ENCODE measurements around the gene ANKRD12. TPM values are rescaled to one million over a fixed set of nuclear protein-coding genes. Genes with fewer than 3 reads are reported as not detected.

Gene ANKRD12
- polyA plus RNA-seq, 3 donors from 2014 or later = 8.8 to 69.7 (median 35.7) TPM

- Mint-ChIP-seq H3K9me3 (no peaks in the 10 kb centered on the region), H3K4me3 (peak overlapping the region; percentile 7 to 46 (median 27)), H3K4me1 (peaks cover 39 to 45% of the 10 kb centered on the region in 2 donors), H3K27me3 (ENCODE audit: low read depth in 3 of 3) (no peaks in the 10 kb centered on the region), H3K36me3 (no peaks in the 10 kb centered on the region), H3K27ac (peak overlapping the region in 4 of 6 donors; percentile 9 to 83 (median 20))
- no peak for DNase-seq
Measured at GRCh38 chr18:9100796-9101195, 35.8 kb upstream of the ANKRD12 start.

GRCh38 chr18:9101730-9102507 is 34.7 kb upstream of the ANKRD12 start:
- Mint-ChIP-seq H3K36me3 (no peaks in the 10 kb centered on the region), H3K27me3 (ENCODE audit: low read depth in 3 of 3) (no peaks in the 10 kb centered on the region), H3K27ac (peak overlapping the region; percentile 84 to 95 (median 89)), H3K4me3 (peak overlapping the region; percentile 89 to 93 (median 93)), H3K4me1 (peaks cover 51 to 56% of the 10 kb centered on the region in 2 donors), H3K9me3 (no peaks in the 10 kb centered on the region)
- peak; percentile 38 to 50 (median 47) for DNase-seq

DNA sequence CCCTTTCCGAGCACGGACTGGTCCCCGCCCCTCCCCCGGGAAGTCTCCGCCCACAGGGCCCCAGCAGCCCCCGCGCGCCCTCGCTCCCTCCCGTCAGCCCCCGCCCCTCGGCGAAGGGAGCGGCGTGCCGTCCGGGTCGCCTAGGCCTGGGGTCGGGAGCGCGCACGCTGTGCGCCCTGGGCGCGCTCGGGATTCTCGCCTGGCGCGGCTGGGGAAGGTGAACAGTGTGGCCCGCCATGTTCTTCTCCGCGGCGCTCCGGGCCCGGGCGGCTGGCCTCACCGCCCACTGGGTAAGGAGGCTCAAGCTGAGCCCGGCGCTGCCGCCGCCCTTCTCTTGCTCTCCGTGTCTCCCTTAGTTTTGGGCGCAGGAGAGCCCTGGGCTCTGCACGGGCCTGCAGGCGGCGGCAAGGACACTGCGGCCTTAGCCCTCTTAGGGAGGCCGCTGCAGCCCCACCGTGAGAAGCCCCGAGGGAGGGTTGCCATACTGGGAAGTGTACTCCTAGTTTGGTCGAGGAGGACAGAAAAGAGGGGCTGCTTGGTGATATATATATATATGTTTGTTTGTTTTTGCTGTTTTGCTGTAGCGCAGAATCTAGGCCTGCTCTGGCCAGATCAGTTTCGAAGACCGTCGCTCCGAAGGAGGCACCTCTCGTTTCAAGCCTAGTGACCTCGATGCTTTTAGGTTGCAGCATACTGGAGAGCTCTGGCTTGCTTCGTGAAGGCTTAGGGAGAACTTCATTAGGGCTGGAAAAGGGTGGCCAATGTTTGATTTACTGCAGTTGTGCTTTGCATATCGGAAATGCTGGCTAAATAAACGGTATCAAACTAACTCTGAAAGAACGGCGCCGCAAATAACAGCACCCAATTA is 33.8 kb upstream of the ANKRD12 start, which contains the start of gene NDUFV2:
TSS of gene NDUFV2 (plus strand) at position 192 of the 868 bp plus-strand sequence. CDS start at position 237, 45 bp downstream.
- Mint-ChIP-seq H3K4me1 (peaks cover 59 to 64% of the 10 kb centered on the region in 2 donors), H3K9me3 (no peaks in the 10 kb centered on the region), H3K36me3 (no peaks in the 10 kb centered on the region), H3K4me3 (peak within 1 kb of the TSS; percentile 89 to 93 (median 93)), H3K27me3 (ENCODE audit: low read depth in 3 of 3) (no peaks in the 10 kb centered on the region), H3K27ac (peak within 1 kb of the TSS; percentile 84 to 97 (median 93))
- peak; percentile 96 to 97 (median 97) for DNase-seq

- Mint-ChIP-seq H3K9me3 (no peaks in the 10 kb centered on the region), H3K27ac (peak overlapping the region; percentile 84 to 97 (median 93)), H3K4me3 (peak overlapping the region; percentile 89 to 93 (median 93)), H3K36me3 (no peaks in the 10 kb centered on the region), H3K27me3 (ENCODE audit: low read depth in 3 of 3) (no peaks in the 10 kb centered on the region), H3K4me1 (peaks cover 66 to 71% of the 10 kb centered on the region in 2 donors)
- no peak for DNase-seq
Measured at GRCh38 chr18:9103376-9103873, 33.2 kb upstream of the ANKRD12 start.

- Mint-ChIP-seq H3K9me3 (no peaks in the 10 kb centered on the region), H3K27me3 (ENCODE audit: low read depth in 3 of 3) (peaks cover 0 to 2% (median 0%) of the 10 kb centered on the region in 3 donors), H3K4me3 (peak overlapping the region; percentile 89 to 93 (median 93)), H3K4me1 (peaks cover 73 to 80% of the 10 kb centered on the region in 2 donors), H3K27ac (peak overlapping the region; percentile 84 to 97 (median 93)), H3K36me3 (no peaks in the 10 kb centered on the region)
- no peak for DNase-seq
Measured at GRCh38 chr18:9104244-9104901, 32.2 kb upstream of the ANKRD12 start.

DNA sequence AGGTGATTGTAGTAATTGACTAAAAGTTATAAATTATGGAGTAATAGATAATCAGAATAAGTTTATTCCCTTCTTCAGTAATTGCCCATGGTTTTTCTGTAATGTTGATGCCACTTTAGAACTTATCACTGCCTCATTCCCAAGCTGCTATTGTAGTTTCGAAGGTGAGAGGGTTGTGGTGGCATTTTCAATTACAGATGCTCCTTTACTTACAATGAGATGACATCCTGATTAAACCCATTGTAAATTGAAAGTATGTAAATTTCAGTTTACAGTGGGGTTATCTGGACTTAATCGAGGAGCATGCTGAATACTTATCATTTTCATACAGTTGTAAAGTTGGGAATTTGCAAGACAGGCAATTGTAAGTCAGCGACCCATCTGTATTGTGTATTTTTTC is 31.2 kb upstream of the ANKRD12 start:
- peak overlapping the region; percentile 89 to 93 (median 93) for H3K4me3 Mint-ChIP-seq
- peaks cover 83 to 90% of the 10 kb centered on the region in 2 donors for H3K4me1 Mint-ChIP-seq
- peaks cover 0 to 2% (median 0%) of the 10 kb centered on the region in 3 donors for H3K27me3 Mint-ChIP-seq (ENCODE audit: low read depth in 3 of 3)
- DNase-seq = no peak
- H3K27ac Mint-ChIP-seq = peak overlapping the region; percentile 27 to 95 (median 63)
- no peaks in the 10 kb centered on the region for H3K9me3 Mint-ChIP-seq
- no peaks in the 10 kb centered on the region for H3K36me3 Mint-ChIP-seq

DNA sequence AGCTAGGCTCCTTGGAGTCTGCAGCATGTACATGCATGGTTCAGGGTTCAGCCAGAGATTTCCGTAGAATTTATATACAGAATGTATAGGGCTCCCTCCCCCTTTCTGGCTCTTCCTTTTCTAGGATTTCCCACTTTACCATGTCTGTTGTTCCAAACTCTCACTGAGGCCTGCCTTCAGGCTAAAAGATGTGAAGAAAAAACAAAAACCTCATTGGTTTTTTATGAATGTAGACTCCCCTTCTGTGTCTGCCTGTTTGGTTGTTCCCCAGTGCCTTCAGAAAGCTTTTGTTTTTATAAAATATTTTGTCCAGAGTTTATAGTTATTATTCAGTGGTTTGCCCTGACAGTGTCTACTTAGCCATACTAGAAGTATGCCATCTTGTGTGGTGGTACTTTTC is 30.5 kb upstream of the ANKRD12 start:
- H3K27ac Mint-ChIP-seq = peak overlapping the region; percentile 6 to 95 (median 58)
- peak overlapping the region; percentile 49 to 93 (median 89) for H3K4me3 Mint-ChIP-seq
- no peaks in the 10 kb centered on the region for H3K9me3 Mint-ChIP-seq

DNA sequence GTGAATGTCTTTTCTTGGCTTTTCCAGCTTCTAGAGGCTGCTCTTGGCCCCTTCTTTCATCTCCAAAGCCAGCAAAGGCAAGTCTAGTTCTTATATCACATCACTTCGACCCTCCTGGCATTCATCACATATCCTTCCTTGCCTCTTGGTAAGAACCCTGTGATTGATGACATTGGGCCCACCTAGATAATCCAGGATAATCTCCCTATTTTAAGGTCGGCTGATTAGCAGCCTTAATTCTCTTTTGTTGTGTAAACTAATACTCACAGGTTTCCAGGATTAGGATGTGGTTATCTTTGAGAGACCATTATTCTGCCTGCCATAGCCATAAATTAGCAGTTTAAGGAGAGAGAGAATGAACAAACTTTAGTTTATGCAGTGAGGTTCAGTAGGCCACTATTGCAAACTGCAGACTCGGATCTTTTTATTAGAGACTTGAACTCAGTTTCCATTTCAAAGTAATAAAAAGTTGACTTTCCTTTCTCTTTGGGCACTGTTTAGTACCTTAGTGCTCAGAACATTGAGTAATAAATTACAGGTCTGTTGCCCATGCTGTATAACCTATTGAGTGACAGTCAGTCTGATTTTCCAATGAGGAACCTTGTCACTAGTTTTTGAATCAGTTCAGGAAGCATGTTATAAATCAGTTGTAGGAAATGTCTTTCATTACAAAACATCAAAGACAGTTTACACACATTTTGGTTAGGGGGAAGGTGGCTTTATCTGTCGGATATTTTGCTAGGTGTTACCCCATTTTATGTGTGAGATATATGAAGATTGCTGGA is 29.6 kb upstream of the ANKRD12 start:
- Mint-ChIP-seq H3K9me3 (no peaks in the 10 kb centered on the region), H3K4me1 (peaks cover 83 to 94% of the 10 kb centered on the region in 2 donors), H3K4me3 (peak overlapping the region; percentile 24 to 93 (median 61)), H3K36me3 (no peaks in the 10 kb centered on the region), H3K27ac (peak overlapping the region; percentile 4 to 95 (median 80)), H3K27me3 (ENCODE audit: low read depth in 3 of 3) (peaks cover 0 to 2% (median 0%) of the 10 kb centered on the region in 3 donors)
- DNase-seq = no peak

More for the DNA sequence above, 30.5 kb upstream of the ANKRD12 start:
- Mint-ChIP-seq H3K36me3 (no peaks in the 10 kb centered on the region), H3K27me3 (ENCODE audit: low read depth in 3 of 3) (peaks cover 0 to 2% (median 0%) of the 10 kb centered on the region in 3 donors), H3K4me1 (peaks cover 86 to 93% of the 10 kb centered on the region in 2 donors)
- DNase-seq = no peak

DNA sequence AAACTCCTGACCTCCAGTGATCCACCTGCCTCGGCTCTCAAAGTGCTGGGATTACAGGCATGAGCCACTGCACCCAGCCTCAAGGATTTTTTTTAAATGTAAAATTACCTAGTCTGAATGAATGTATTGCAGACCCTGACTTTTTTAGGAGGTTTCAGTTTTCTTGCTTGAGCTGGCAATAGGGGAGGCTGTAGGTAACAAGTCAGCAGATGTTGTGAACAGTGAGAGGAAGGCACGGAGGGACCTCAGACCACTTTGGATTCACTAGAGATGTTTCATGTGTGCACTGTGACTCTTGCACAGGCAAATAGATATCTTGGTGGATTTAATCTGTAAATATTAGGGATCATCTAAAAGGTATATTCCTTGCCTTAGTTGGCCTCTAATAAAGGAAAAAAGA is 27.7 kb upstream of the ANKRD12 start:
- H3K36me3 Mint-ChIP-seq = no peaks in the 10 kb centered on the region
- no peaks in the 10 kb centered on the region for H3K9me3 Mint-ChIP-seq
- H3K27me3 Mint-ChIP-seq (ENCODE audit: low read depth in 3 of 3) = peaks cover 0 to 2% (median 0%) of the 10 kb centered on the region in 3 donors
- peaks cover 86 to 98% of the 10 kb centered on the region in 2 donors for H3K4me1 Mint-ChIP-seq
- peak overlapping the region in 1 of 5 donors; percentile 36 for H3K4me3 Mint-ChIP-seq
- H3K27ac Mint-ChIP-seq = peak overlapping the region in 4 of 6 donors; percentile 17 to 84 (median 33)
- no peak for DNase-seq

- Mint-ChIP-seq H3K27ac (peak overlapping the region in 4 of 6 donors; percentile 17 to 84 (median 33)), H3K36me3 (no peaks in the 10 kb centered on the region), H3K4me1 (peaks cover 83 to 98% of the 10 kb centered on the region in 2 donors), H3K9me3 (no peaks in the 10 kb centered on the region), H3K27me3 (ENCODE audit: low read depth in 3 of 3) (peaks cover 0 to 2% (median 0%) of the 10 kb centered on the region in 3 donors), H3K4me3 (peak overlapping the region in 1 of 5 donors; percentile 36)
- DNase-seq = no peak
Measured at GRCh38 chr18:9109523-9109922, 27.1 kb upstream of the ANKRD12 start.

- Mint-ChIP-seq H3K27ac (peak overlapping the region; percentile 49 to 83 (median 74)), H3K4me1 (peaks cover 71 to 96% of the 10 kb centered on the region in 2 donors), H3K36me3 (no peaks in the 10 kb centered on the region), H3K9me3 (no peaks in the 10 kb centered on the region), H3K27me3 (ENCODE audit: low read depth in 3 of 3) (peaks cover 0 to 3% (median 2%) of the 10 kb centered on the region in 3 donors), H3K4me3 (peak overlapping the region in 2 of 5 donors; percentile 4 to 33)
- DNase-seq = no peak
Measured at GRCh38 chr18:9113468-9114149, 23.0 kb upstream of the ANKRD12 start.

DNA sequence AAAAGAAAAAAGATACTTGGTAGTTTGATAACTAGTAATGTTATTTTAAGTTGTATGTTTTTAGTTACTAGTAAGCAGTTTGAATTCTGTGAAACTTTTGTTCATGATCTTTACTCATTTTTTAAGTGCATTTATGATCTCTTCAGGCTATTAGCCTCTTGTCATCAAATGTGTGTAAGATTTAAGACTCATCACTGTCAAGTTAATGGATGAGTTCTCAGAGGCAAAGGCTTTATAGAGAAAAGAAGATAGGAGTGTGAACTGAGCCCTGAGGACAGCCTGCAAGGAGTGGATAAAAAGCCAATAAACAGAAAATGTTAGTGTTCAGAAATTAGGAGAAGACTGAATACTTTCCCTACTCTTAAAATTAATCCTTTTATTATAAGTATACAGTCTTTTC is 20.6 kb upstream of the ANKRD12 start:
- Mint-ChIP-seq H3K27me3 (ENCODE audit: low read depth in 3 of 3) (peaks cover 0 to 3% (median 0%) of the 10 kb centered on the region in 3 donors), H3K36me3 (no peaks in the 10 kb centered on the region), H3K4me3 (peak overlapping the region in 1 of 5 donors; percentile 65), H3K4me1 (peaks cover 68 to 96% of the 10 kb centered on the region in 2 donors), H3K27ac (peak overlapping the region; percentile 56 to 97 (median 88)), H3K9me3 (no peaks in the 10 kb centered on the region)
- no peak for DNase-seq
